NCI-H2196 (cell line): Measurements from ENCODE around the gene TSPAN14.
A peak's percentile ranks its signal among the peaks of the same experiment; 100 is the strongest.

Source experiments
- DNase-seq: peaks from one replicate; lab custom pipeline; 2025; ENCODE audit not compliant: unreplicated experiment; lab: John Stamatoyannopoulos, UW

TSPAN14 gene

GRCh38 chr10:80421707-80422536, 32.2 kb upstream of the TSPAN14 start:
- DNase-seq = no peak

DNA sequence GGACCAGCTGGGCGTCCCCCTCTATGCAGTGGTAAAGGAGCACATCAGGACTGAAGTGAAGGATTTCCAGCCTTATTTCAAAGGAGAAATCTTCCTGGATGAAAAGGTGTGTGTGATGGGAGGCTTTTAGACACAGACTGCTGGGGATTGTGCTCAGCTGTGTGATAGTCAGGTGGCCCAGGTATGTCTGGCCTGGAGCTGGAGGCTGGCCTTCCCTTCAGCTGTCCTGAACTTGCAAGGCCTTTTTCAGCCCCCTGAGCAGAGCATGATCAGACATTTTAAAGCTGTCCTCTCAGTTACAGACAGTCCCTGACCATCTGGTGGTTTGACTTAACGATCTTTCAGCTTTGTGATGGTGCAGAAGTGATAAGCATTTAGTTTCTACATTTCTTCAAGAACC, 28.2 kb upstream of the TSPAN14 start:
- no peak for DNase-seq

- no peak for DNase-seq
These were observed 26.6 kb upstream of the TSPAN14 start for GRCh38 chr10:80427541-80427940.

- no peak for DNase-seq
These were observed 24.6 kb upstream of the TSPAN14 start for GRCh38 chr10:80429521-80429973.

DNA sequence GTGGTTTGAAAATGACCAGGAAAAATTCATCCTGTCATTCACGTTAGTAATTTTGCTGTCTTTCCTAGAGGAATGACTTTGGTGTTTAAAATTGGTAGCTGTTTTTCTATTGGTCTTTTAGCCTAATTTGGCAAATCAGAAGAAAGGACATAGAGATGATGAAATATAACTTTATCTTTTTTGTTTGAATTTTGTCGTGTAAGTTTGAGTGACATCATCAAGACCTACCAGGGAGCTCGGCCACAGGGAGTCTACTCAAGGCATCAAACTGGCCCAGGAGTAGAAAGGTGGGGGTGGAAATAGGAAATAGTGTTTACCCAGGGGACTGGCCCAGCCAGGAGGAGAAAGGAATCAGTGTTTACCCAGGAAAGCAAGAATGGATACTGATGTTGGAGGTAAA, 21.0 kb upstream of the TSPAN14 start:
- DNase-seq = no peak

- DNase-seq = no peak
These were observed 17.5 kb upstream of the TSPAN14 start for GRCh38 chr10:80436446-80437098.

GRCh38 chr10:80437227-80437626, 16.9 kb upstream of the TSPAN14 start:
- no peak for DNase-seq

GRCh38 chr10:80441831-80442230, 12.3 kb upstream of the TSPAN14 start:
- no peak for DNase-seq

DNA sequence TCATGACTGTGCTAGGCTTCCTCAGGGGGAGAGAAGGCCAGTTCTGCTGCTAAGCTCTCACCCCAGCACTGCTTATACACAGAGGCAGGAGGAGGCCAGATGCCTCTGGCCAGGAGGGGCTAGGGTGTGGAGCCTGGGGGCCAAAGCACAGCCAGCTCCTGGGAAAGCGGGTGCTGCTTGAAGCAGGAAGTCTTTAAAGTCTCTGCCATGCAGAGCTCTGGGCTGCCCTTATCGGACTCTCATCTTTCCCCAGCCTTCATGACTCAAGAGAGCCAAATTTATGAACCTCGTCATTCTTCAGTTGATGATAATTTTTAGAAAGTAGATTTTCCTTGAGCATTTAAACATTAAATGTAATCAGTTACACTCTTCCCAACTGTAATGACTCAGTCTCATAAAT, 11.2 kb upstream of the TSPAN14 start:
- DNase-seq = no peak

- no peak for DNase-seq
These were observed 10.6 kb upstream of the TSPAN14 start for GRCh38 chr10:80443531-80443974.

DNA sequence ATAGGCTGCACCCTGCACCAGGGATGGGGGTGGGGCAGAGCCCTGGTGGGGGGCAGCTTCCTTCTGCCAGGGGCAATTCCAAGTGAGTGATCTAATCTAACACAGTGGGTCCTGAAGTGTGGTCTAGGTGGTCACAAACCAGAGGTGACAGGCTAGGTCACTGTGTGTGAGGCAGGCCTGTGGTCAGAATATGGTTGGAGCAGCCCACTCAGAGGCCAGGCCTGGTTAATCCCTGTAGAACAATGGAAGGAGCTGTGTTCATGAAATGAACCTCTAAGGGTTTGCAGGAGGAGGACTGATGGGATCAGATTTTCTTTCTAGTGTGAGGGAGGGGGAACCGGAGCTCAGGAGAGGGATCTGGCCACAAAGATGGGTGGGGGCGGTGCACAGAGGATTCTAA, 10.0 kb upstream of the TSPAN14 start:
- DNase-seq = no peak

GRCh38 chr10:80444646-80445319, 9.3 kb upstream of the TSPAN14 start:
- DNase-seq = peak; percentile 29

- no peak for DNase-seq
These were observed 6.5 kb upstream of the TSPAN14 start for GRCh38 chr10:80447436-80448190.

- DNase-seq = no peak
These were observed 5.7 kb upstream of the TSPAN14 start for GRCh38 chr10:80448209-80448942.

- DNase-seq = no peak
These were observed 4.6 kb upstream of the TSPAN14 start for GRCh38 chr10:80449520-80449919.

DNA sequence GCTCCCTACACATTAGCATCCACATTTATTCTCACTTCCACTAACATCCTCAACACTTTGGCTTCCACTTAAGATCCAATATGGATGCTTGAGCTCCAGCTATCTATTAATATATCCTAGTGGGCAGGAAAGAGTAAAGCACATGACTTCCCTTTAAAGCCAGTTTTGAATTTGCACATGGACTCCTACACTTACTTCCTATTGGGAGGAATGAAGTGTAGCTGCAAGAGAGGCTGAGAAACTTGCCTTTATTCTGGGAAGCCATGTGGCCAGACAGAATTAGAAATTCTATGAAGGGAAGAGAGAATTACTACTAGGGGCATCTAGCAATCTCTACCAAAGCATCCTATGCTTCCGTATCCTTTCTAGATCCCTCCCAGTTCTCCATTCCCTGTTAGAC, 3.0 kb upstream of the TSPAN14 start:
- no peak for DNase-seq

DNA sequence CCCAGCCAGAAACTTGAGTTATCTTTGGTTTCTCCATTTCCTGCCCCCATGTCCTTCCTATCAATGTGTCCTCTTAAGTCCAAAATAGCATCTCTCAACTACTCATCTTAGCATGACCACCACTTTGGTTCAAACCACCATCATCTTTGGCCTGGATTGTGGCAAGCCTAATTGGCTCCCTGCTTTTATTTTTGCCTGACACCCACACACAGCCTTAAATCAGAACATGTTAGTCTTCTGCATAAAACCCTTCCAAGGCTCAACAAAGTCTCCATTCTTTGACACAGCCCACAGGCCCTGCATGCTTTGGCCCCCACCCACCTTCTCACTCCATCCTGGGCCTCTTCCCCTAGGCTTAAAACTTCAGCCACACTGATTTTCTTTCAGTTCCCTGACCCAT, 2.0 kb upstream of the TSPAN14 start:
- DNase-seq = no peak

GRCh38 chr10:80452640-80453039, 1.5 kb upstream of the TSPAN14 start:
- no peak for DNase-seq

DNA sequence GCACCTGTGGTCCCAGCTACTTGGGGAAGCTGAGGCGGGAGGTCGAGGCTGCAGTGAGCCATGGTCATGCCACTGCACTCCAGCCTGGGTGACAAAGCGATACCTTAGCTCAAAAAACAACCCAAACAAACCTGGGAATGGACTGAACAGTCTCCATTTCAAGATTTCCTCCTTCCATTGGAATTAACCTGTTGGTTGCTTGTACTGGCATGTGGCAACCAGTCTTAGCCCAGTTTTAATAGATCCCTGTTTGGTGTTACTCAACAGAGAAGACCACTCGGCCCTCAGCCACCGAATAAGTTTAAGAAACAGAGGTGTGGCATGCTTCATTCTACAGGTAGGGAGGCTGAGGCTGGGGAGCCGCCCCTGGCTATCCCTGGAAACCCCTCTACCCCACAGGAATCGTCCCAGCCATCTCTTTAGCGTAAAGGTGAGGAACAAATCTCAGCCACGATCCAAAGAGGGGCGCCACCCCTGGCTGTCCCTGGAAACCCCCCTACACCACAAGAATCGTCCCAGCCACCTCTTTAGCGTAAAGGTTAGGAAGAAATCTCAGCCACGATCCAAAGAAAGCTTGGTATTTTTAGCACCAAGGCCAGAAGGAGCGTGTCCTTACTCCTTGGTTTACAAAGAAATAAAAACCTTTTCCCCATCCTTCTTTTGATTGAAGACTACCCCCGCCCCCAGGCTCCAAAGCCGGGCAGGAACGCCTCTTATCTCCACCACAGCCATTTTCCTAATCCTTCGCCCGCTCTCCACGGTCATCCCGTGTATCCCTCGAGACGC, 861 bp upstream of the TSPAN14 start:
- no peak for DNase-seq
